ENCODE data around the gene MYO10.

MYO10 gene

DNA sequence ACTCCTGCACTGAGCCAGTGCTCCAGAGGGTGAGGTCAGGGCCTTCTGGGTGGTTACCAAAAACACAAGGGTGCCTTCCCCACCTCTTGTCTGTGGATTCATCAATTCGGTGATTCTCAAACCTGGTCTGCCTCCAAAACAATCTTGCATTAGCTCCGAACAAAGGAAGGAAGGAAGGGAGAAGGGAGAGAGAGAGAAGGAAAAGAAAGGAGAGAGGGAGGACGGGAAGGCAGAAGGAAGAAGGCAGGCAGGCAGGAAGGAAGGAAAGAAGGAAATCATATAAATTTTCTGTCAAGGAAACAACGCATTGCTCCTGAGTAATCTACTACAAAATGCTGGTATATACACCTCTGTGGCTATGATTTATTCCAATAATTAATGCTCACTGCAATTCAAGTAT, 39.3 kb downstream of the MYO10 start:
- Mint-ChIP-seq H3K27me3 (no peaks in the 10 kb centered on the region), H3K4me1 (no peaks in the 10 kb centered on the region), H3K4me3 (no peak overlapping the region), H3K27ac (no peak overlapping the region), H3K9me3 (no peaks in the 10 kb centered on the region), H3K36me3 (no peaks in the 10 kb centered on the region)
- ATAC-seq (replicated peaks) (no peak), DNase-seq (no peak)

DNA sequence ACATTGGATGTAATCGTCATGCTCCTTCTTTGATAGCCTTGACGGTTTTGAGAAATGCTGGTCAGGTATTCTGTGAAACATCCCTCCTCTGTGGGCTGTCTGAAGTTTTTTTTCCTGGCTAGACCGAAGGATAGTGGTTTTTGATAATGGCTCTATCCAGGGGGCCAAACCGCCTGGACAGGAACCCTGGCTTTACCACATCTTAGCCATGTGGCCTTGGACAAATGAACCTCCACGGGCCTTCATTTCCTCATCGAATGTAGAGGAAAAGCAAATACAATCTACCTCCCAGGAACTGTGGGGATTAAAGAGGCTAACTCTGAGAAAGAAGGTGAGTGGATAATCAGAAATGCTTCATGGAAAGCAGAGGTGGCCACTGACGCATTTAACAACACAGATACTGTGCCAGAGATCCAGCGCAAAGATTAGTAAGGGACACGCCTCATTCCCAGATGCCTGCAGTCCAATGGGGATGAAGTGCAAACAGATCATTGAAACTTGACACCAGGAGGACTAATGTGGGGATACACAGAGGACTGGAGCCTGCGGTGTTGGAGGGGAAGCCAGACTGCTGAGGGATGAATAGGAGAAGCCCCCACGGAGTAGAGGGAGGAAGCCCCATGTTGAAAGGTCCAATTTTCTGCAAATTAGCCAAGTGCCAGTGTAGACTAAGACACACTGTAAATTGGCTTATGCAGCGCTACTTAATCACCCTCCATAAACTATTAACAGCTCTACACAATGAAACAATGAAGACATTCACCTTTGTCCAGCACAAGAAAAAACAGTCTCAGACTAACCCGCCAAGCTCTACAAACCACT, 41.6 kb downstream of the MYO10 start:
- ATAC-seq (replicated peaks) (no peak), DNase-seq (no peak)
- Mint-ChIP-seq H3K9me3 (no peaks in the 10 kb centered on the region), H3K4me1 (no peaks in the 10 kb centered on the region), H3K27ac (no peak overlapping the region), H3K27me3 (no peaks in the 10 kb centered on the region), H3K36me3 (no peaks in the 10 kb centered on the region), H3K4me3 (no peak overlapping the region)

DNA sequence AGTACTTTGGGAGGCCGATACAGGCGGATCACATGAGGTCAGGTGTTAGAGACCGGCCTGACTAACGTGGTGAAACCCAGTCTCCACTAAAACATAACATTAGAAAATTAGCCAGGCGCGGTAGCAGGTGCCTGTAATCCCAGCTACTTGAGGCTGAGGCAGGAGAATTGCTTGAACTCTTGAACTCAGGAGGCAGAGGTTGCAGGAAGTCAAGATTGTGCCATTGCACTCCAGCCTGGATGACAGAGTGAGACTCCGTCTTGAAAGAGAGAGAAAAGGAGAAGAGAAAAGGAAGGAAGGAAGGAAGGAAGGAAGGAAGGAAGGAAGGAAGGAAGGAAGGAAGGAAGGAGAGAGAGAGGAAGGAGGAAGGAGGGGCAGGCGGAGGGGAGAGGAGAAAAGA, 45.1 kb downstream of the MYO10 start:
- Mint-ChIP-seq H3K27me3 (peaks cover 0 to 6% of the 10 kb centered on the region in 2 donors), H3K36me3 (no peaks in the 10 kb centered on the region), H3K4me3 (no peak overlapping the region), H3K4me1 (no peaks in the 10 kb centered on the region), H3K27ac (no peak overlapping the region), H3K9me3 (peaks cover 0 to 4% of the 10 kb centered on the region in 2 donors)
- DNase-seq = no peak
- no peak for ATAC-seq (replicated peaks)

DNA sequence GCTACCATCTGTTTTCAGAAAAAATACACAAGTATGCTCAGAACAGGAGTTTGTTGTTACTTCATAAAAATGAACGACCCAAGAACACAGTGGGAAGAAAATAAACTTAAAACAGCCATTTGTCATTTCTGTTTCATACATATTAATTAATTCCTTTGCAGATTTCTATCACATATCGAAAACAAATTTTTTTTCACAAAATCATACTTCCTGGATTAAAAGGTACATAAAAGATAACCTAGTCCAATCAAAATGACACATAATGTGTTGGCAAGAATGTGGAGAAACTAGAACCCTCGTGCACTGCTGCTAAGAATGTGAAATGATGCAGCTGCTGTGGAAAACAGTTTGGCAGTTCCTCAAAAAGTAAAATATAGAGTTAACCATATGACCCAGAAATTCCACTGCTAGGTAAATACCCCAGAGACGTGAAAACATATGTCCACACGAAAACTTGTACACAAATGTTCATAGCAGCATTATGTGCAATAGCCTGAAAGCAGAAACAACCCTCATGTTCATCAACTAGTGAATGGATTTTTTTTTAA, 46.0 kb downstream of the MYO10 start:
- DNase-seq (no peak), ATAC-seq (replicated peaks) (no peak)
- Mint-ChIP-seq H3K4me3 (no peak overlapping the region), H3K9me3 (peaks cover 2 to 4% of the 10 kb centered on the region in 2 donors), H3K4me1 (no peaks in the 10 kb centered on the region), H3K27me3 (peaks cover 0 to 9% of the 10 kb centered on the region in 2 donors), H3K27ac (no peak overlapping the region), H3K36me3 (no peaks in the 10 kb centered on the region)

DNA sequence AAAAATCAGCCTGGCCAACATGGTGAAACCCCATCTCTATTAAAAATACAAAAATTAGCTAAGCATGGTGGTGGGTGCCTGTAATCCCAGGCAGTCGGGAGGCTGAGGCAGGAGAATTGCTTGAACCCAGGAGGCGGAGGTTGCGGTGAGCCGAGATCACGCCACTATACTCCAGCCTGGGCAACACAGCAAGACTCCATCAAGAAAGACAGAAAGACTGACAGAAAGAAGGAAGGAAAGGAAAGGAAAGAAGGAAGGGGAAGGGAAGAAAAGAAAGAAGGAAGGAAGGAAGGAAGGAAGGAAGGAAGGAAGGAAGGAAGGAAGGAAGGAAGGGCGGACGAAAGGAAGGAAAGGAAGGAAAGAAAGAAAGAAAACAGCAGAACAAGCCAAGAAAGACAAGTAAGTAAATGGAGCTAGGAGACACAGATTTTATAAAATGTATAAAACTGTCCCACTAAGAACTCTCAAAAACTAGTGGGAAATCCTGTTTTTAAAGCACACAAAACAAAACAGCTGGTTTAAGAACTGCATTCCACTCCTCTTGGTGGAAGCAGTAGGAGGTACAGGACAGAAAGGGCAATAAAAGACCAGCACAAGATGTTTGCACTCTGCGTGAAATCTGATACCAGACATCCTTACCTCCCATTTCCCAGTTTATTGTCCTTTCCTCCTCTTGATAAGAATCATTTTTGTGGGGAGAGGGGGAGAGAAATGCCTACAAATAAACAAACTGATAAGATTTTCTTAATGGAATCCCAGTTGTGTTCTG, 46.7 kb downstream of the MYO10 start:
- Mint-ChIP-seq H3K27ac (no peak overlapping the region), H3K27me3 (peaks cover 0 to 9% of the 10 kb centered on the region in 2 donors), H3K4me1 (no peaks in the 10 kb centered on the region), H3K4me3 (no peak overlapping the region), H3K36me3 (no peaks in the 10 kb centered on the region), H3K9me3 (peaks cover 2 to 4% of the 10 kb centered on the region in 2 donors)
- DNase-seq = no peak
- ATAC-seq (replicated peaks) = no peak

DNA sequence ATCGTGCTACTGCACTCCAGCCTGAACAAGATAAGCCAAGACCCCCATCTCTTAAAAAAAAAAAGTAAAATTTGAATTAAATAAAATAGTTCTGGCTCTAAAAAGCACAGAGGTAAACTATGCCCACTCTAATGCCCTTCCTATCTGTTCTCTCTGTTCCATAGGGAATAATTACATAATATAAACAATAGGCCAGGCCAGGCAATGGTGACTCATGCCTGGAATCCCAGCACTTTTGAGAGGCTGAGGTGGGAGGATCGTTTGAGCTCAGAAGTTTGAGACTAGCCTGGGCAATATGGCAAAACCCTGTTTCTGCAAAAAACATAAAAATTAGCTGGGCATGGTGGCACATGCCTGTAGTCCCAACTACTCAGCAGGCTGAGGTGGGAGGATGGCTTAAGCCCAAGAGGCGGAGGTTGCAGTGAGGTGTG, 47.4 kb downstream of the MYO10 start:
- peaks cover 2 to 4% of the 10 kb centered on the region in 2 donors for H3K9me3 Mint-ChIP-seq
- peaks cover 0 to 9% of the 10 kb centered on the region in 2 donors for H3K27me3 Mint-ChIP-seq
- H3K27ac Mint-ChIP-seq = no peak overlapping the region
- DNase-seq (no peak), ATAC-seq (replicated peaks) (no peak)
- no peaks in the 10 kb centered on the region for H3K4me1 Mint-ChIP-seq
- no peak overlapping the region for H3K4me3 Mint-ChIP-seq
- H3K36me3 Mint-ChIP-seq = no peaks in the 10 kb centered on the region

DNA sequence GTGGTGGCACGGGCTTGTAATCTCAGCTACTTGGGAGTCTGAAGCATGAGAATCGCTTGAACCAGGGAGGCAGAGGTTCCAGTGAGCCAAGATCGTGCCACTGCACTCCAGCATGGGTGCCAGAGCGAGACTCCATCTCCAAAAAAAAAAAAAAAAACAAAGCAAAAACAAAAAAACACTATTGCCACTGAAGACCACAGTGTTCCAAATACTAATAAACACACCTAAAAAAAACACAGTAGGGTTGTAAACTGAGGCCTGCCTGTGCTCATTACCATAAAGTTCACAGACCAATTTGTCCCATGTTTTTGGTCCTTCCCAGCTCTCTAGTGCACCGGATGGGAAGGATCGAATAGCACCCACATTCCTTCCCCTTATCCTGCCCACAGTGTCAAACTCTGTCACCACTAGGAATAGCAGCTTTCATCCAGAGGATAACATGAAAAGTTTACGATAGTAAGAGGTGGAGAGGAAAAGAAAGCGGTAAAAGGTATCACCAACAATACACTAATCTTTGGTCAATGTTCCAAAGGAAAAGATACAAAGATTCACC, 49.2 kb downstream of the MYO10 start:
- no peak for DNase-seq
- Mint-ChIP-seq H3K4me3 (no peak overlapping the region), H3K27ac (no peak overlapping the region), H3K36me3 (no peaks in the 10 kb centered on the region), H3K9me3 (peaks cover 2 to 4% of the 10 kb centered on the region in 2 donors), H3K27me3 (peaks cover 0 to 9% of the 10 kb centered on the region in 2 donors), H3K4me1 (no peaks in the 10 kb centered on the region)
- ATAC-seq (replicated peaks) = no peak

DNA sequence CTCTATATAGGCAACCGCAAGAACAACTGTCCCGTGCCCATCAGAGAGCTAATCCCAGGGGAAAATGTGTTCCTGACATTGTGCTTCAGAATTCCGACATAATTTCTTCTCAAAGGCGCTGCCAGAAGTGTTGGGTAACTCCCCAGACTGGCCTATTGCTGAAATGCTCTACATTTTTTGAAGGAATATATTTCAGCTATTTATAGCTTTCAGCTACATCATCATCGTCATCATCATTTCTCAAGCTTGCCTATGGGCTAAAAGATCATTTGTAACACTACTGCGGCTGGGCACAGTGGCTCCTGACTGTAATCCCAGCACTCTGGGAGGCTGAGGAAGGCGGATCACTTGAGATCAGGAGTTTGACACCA, 49.7 kb downstream of the MYO10 start:
- Mint-ChIP-seq H3K27me3 (peaks cover 0 to 9% of the 10 kb centered on the region in 2 donors), H3K9me3 (peaks cover 2 to 4% of the 10 kb centered on the region in 2 donors), H3K4me3 (no peak overlapping the region), H3K4me1 (no peaks in the 10 kb centered on the region), H3K27ac (no peak overlapping the region), H3K36me3 (no peaks in the 10 kb centered on the region)
- ATAC-seq (replicated peaks) (no peak), DNase-seq (no peak)

DNA sequence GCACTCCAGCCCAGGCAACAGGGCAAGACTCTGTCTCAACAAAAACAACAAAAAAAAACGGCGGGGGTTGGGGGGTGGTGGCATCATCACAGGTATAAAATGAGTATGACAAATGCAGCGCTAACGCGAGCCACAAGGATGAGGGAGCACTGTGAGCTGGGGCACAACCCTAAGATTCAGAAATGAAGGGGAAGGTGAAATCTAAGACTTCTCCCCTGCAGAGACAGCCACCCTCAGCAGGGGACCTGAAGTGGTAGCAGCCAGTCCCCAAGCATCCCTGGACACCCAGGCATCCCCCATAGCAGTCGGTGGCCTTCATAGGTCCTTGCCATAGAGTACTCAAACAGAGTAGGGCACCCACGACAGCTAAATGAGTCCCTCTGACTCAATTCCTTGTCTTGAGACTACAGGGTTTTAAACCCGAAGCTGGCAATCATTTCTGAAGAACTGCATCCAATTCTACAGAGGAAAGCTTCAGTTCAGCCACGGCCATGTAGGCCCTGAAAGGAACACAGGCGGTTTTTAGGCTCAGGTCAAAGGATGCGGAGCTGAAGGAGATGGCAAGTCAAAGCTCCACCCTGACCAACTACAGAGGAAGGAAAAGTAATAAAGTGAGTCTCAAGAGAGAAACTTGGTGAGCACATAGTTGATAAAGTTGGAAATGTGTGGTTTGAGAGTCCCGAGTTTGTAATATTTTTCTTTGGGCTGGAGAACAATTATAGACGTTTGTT, 50.3 kb downstream of the MYO10 start:
- peaks cover 2 to 4% of the 10 kb centered on the region in 2 donors for H3K9me3 Mint-ChIP-seq
- DNase-seq (no peak), ATAC-seq (replicated peaks) (no peak)
- no peaks in the 10 kb centered on the region for H3K36me3 Mint-ChIP-seq
- H3K27me3 Mint-ChIP-seq = peaks cover 0 to 9% of the 10 kb centered on the region in 2 donors
- H3K27ac Mint-ChIP-seq = no peak overlapping the region
- H3K4me3 Mint-ChIP-seq = no peak overlapping the region
- no peaks in the 10 kb centered on the region for H3K4me1 Mint-ChIP-seq

DNA sequence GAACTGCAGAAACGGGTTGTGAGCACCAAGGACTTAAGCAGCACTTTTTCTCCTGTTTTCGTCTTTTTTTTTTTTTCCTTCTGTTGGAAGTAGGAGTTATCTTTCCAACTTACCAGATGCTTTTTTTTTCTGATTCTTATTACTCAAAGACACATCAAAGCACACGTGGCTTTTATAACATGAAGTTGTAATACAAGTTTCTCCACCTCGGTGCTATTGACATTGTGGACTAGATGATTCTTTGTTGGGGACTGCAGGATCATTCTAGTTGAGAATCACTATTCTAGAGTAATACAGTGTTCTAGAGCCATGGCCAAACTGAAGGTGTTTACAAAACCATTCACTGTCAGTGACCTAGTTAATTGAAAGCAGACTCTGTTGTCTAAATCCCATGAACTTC, 51.5 kb downstream of the MYO10 start:
- H3K27me3 Mint-ChIP-seq = peaks cover 0 to 9% of the 10 kb centered on the region in 2 donors
- H3K27ac Mint-ChIP-seq = no peak overlapping the region
- no peak overlapping the region for H3K4me3 Mint-ChIP-seq
- ATAC-seq (replicated peaks) (no peak), DNase-seq (no peak)
- no peaks in the 10 kb centered on the region for H3K36me3 Mint-ChIP-seq
- peaks cover 2 to 4% of the 10 kb centered on the region in 2 donors for H3K9me3 Mint-ChIP-seq
- no peaks in the 10 kb centered on the region for H3K4me1 Mint-ChIP-seq

DNA sequence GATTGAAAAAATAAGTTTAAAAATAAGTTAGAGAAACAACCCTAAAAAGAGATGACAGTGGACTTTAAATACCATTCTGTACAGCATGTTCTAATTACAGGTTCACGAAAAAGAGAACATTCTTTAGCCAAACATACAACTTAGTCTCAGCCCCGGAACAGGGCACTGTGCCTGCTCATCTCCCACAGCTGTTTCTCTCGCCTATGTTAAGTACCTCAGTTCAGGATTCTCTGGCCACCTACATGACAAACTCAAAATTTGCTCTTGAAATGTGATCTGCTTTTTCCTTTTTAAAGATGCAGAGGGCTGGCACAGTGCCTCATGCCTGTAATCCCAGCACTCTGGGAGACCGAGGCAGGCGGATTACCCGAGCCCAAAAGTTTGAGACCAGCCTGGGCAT, 52.3 kb downstream of the MYO10 start:
- Mint-ChIP-seq H3K27me3 (peaks cover 0 to 9% of the 10 kb centered on the region in 2 donors), H3K4me3 (no peak overlapping the region), H3K9me3 (peaks cover 2 to 4% of the 10 kb centered on the region in 2 donors), H3K27ac (no peak overlapping the region), H3K36me3 (no peaks in the 10 kb centered on the region), H3K4me1 (no peaks in the 10 kb centered on the region)
- DNase-seq = no peak
- no peak for ATAC-seq (replicated peaks)

DNA sequence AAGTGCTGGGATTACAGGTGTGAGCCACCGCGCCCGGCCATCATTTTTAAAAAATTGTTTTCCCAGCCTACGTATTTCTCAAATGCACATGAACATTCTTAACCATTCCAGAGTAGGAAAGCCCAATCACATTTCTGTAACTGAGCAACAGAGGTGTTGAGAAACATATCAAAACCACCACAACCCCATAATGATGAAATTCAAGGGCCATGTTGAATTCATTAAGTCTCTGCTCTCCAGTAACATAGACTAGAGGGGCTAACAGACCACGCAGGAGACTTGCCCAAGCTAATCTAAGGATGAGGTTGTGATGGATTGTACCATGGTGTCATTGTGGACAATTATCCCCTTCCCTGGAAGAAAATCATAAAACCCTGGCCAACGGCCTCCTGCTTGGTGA, 52.9 kb downstream of the MYO10 start:
- Mint-ChIP-seq H3K4me1 (no peaks in the 10 kb centered on the region), H3K9me3 (peaks cover 2 to 4% of the 10 kb centered on the region in 2 donors), H3K27me3 (peaks cover 0 to 9% of the 10 kb centered on the region in 2 donors), H3K36me3 (no peaks in the 10 kb centered on the region), H3K27ac (no peak overlapping the region), H3K4me3 (no peak overlapping the region)
- no peak for DNase-seq
- ATAC-seq (replicated peaks) = no peak

DNA sequence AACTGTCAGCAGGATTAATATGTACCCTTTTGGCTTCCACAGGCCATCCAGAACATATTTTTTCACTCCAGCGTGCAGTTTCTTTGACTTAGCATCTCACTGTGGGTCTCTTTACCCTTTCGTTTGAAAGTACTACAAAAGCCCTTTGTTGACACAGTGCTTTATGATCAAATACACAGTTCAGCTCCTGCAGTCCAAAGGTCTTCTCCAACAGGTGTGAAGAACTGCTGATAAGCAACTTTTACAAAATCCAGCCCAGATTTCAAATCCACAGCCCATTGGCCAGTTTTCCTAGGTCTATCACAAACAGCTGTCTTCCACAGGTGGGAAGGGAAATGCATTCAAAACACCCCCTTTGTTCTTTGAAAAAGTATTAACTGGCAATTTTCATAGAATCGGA, 54.8 kb downstream of the MYO10 start:
- DNase-seq (no peak), ATAC-seq (replicated peaks) (no peak)
- no peaks in the 10 kb centered on the region for H3K4me1 Mint-ChIP-seq
- H3K9me3 Mint-ChIP-seq = peaks cover 0 to 2% of the 10 kb centered on the region in 2 donors
- H3K27ac Mint-ChIP-seq = no peak overlapping the region
- H3K4me3 Mint-ChIP-seq = no peak overlapping the region
- no peaks in the 10 kb centered on the region for H3K36me3 Mint-ChIP-seq
- H3K27me3 Mint-ChIP-seq = peaks cover 0 to 3% of the 10 kb centered on the region in 2 donors

DNA sequence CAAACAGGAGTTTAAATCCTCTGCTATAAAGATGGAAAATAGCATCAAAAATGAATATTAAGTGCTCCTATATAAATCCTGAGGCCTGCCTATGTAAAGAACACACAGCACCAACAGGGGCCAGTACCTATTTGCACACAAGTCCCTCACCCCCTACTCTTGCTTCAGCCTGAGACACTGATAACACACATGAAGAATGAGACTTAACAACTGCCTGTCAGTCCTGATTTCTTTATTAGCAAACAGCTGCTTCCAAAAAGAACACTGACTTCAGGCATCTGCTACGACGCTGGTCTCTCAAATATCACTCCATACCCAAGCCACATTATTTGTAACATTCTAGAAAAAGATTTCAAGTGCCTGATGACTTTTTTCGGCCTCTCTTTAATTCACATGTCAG, 55.5 kb downstream of the MYO10 start:
- no peak overlapping the region for H3K4me3 Mint-ChIP-seq
- no peaks in the 10 kb centered on the region for H3K4me1 Mint-ChIP-seq
- no peak overlapping the region for H3K27ac Mint-ChIP-seq
- H3K36me3 Mint-ChIP-seq = no peaks in the 10 kb centered on the region
- DNase-seq = no peak
- no peak for ATAC-seq (replicated peaks)
- H3K9me3 Mint-ChIP-seq = no peaks in the 10 kb centered on the region
- no peaks in the 10 kb centered on the region for H3K27me3 Mint-ChIP-seq
